H9 (cell line): ENCODE data around the gene EPN3. TPM values are rescaled to one million over a fixed set of nuclear protein-coding genes. Genes with fewer than 3 reads are reported as not detected.

ENCODE experiments used
- DNase-seq: peaks from one replicate; pipeline ENCODE4 v3.0.0-alpha.2; 2017
- H2AFZ ChIP-seq: one replicate; pipeline ENCODE4 v1.6.1; 2013; ENCODE audit warnings: mild to moderate bottlenecking, low read length, control low read depth, moderate library complexity
- H2AK5ac ChIP-seq: 2 replicates; pipeline ENCODE4 v1.6.1; 2013; ENCODE audit warnings: low read length, control low read depth, mixed read lengths; ENCODE audit not compliant: insufficient read length
- H2BK120ac ChIP-seq: one replicate; pipeline ENCODE4 v1.6.1; 2013; ENCODE audit warnings: low read depth, mild to moderate bottlenecking, low read length, control low read depth, inconsistent platforms; ENCODE audit not compliant: poor library complexity, severe bottlenecking
- H2BK12ac ChIP-seq: 2 replicates; pipeline ENCODE4 v1.6.1; 2013; ENCODE audit warnings: low read length, control low read depth, mixed read lengths, low read depth; ENCODE audit not compliant: insufficient read length
- H2BK15ac ChIP-seq: 2 replicates; pipeline ENCODE4 v1.6.1; 2013; ENCODE audit warnings: low read depth, low read length, control low read depth
- H2BK20ac ChIP-seq: one replicate; pipeline ENCODE4 v1.6.1; 2013; ENCODE audit warnings: low read depth, mild to moderate bottlenecking, low read length, control low read depth, inconsistent platforms; ENCODE audit not compliant: poor library complexity, severe bottlenecking
- H2BK5ac ChIP-seq: 2 replicates; pipeline ENCODE4 v1.6.1; 2013; ENCODE audit warnings: low read length, control low read depth, mixed read lengths; ENCODE audit not compliant: insufficient read length
- H3K14ac ChIP-seq: 2 replicates; pipeline ENCODE4 v1.6.1; 2013; ENCODE audit warnings: low read length, control low read depth; ENCODE audit not compliant: insufficient read depth
- H3K18ac ChIP-seq: 2 replicates; pipeline ENCODE4 v1.6.1; 2013; ENCODE audit warnings: low read depth, mild to moderate bottlenecking, mixed read lengths, low read length, control low read depth; ENCODE audit not compliant: insufficient read length
- H3K23ac ChIP-seq: 2 replicates; pipeline ENCODE4 v1.6.1; 2013; ENCODE audit warnings: low read length, control low read depth, mixed read lengths, low read depth; ENCODE audit not compliant: insufficient read length
- H3K23me2 ChIP-seq: 2 replicates; pipeline ENCODE4 v1.6.1; 2013; ENCODE audit warnings: low read depth, mild to moderate bottlenecking, mixed read lengths, low read length, control low read depth; ENCODE audit not compliant: insufficient read length, poor library complexity, severe bottlenecking
- H3K27ac ChIP-seq: 2 replicates; pipeline ENCODE4 v1.5.1; 2013; ENCODE audit warnings: low read length, control low read depth, mixed read lengths, low read depth; ENCODE audit not compliant: insufficient read length
- H3K27me3 ChIP-seq: 2 replicates; pipeline ENCODE4 v1.6.1; 2013; ENCODE audit warnings: low read length, control low read depth, inconsistent platforms; ENCODE audit not compliant: insufficient read depth
- H3K4ac ChIP-seq: 2 replicates; pipeline ENCODE4 v1.6.1; 2013; ENCODE audit warnings: low read depth, mild to moderate bottlenecking, control low read depth, inconsistent platforms, low read length, moderate library complexity
- H3K4me1 ChIP-seq: 2 replicates; pipeline ENCODE4 v1.6.1; 2013; ENCODE audit warnings: low read length, control low read depth, inconsistent platforms; ENCODE audit not compliant: insufficient read depth
- H3K4me2 ChIP-seq: 2 replicates; pipeline ENCODE4 v1.6.1; 2013; ENCODE audit warnings: low read length, control low read depth, mixed read lengths; ENCODE audit not compliant: insufficient read length, insufficient read depth
- H3K56ac ChIP-seq: 2 replicates; pipeline ENCODE4 v1.6.1; 2013; ENCODE audit warnings: low read depth, mild to moderate bottlenecking, mixed read lengths, low read length, control low read depth; ENCODE audit not compliant: insufficient read length
- H3K79me1 ChIP-seq: 2 replicates; pipeline ENCODE4 v1.6.1; 2013; ENCODE audit warnings: low read depth, mild to moderate bottlenecking, moderate library complexity, low read length, control low read depth, inconsistent platforms; ENCODE audit not compliant: insufficient read depth, poor library complexity, severe bottlenecking
- H3K79me2 ChIP-seq: 2 replicates; pipeline ENCODE4 v1.6.1; 2013; ENCODE audit warnings: low read length, control low read depth, inconsistent platforms; ENCODE audit not compliant: insufficient read depth
- H3K9ac ChIP-seq: 2 replicates; pipeline ENCODE4 v1.6.1; 2013; ENCODE audit warnings: low read length, control low read depth, mixed read lengths; ENCODE audit not compliant: insufficient read length; ENCODE audit errors: extremely low read depth
- H3K9me3 ChIP-seq: one replicate; pipeline ENCODE4 v1.6.1; 2013; ENCODE audit warnings: low read depth, low read length, inconsistent platforms; ENCODE audit not compliant: control insufficient read depth
- H3T11ph ChIP-seq: one replicate; pipeline ENCODE4 v1.6.1; 2013; ENCODE audit warnings: mild to moderate bottlenecking, low read length, control low read depth, inconsistent platforms
- H4K20me1 ChIP-seq: one replicate; pipeline ENCODE4 v1.6.1; 2013; ENCODE audit not compliant: control insufficient read depth, insufficient read length, insufficient read depth
- H4K5ac ChIP-seq: 2 replicates; pipeline ENCODE4 v1.6.1; 2013; ENCODE audit warnings: low read depth, mild to moderate bottlenecking, mixed read lengths, low read length, control low read depth; ENCODE audit not compliant: insufficient read length
- H4K8ac ChIP-seq: replicated peaks from 2 replicates; pipeline ENCODE4 v1.6.1; 2013; ENCODE audit warnings: low read length, control low read depth, mixed read lengths, low read depth; ENCODE audit not compliant: insufficient read length
- H4K91ac ChIP-seq: 2 replicates; pipeline ENCODE4 v1.6.1; 2013; ENCODE audit warnings: low read depth, mild to moderate bottlenecking, moderate library complexity, mixed read lengths, low read length, control low read depth; ENCODE audit not compliant: insufficient read length
- H3K27ac Mint-ChIP-seq, 3 experiments: 2 replicates in 2 of 3; 3 replicates in 1 of 3; pipeline ENCODE4 v1.8.0; 2020 to 2021; ENCODE audit warnings: mixed read lengths in 3 of 3, mild to moderate bottlenecking in 1 of 3, moderate library complexity in 1 of 3
- H3K27me3 Mint-ChIP-seq: 2 replicates; pipeline ENCODE4 v1.8.0; 2021; ENCODE audit warnings: low read depth, mild to moderate bottlenecking, moderate library complexity, mixed read lengths
- H3K36me3 Mint-ChIP-seq, 3 experiments: 2 replicates in 2 of 3; 3 replicates in 1 of 3; pipeline ENCODE4 v1.8.0; 2020 to 2021; ENCODE audit warnings: low read depth in 3 of 3, mixed read lengths in 3 of 3; ENCODE audit not compliant: insufficient read depth in 1 of 3
- H3K4me1 Mint-ChIP-seq, 2 experiments: 2 replicates each; pipeline ENCODE4 v1.8.0; 2020; ENCODE audit warnings: mixed read lengths in 2 of 2
- H3K4me3 Mint-ChIP-seq, 2 experiments: 2 replicates in 1 of 2; 3 replicates in 1 of 2; pipeline ENCODE4 v1.8.0; 2020 to 2021; ENCODE audit warnings: mild to moderate bottlenecking in 2 of 2, mixed read lengths in 2 of 2, moderate library complexity in 1 of 2
- H3K9me3 Mint-ChIP-seq, 2 experiments: 2 replicates in 1 of 2; 3 replicates in 1 of 2; pipeline ENCODE4 v1.8.0; 2020; ENCODE audit warnings: mild to moderate bottlenecking in 2 of 2, mixed read lengths in 2 of 2, moderate library complexity in 1 of 2
- CTCF ChIP-seq: fragments of 200-600 bp; sonication (generic); conservative IDR thresholded peaks from 3 replicates; pipeline ENCODE4 v1.8.0; 2021; ENCODE audit warnings: antibody characterized with exemption, mild to moderate bottlenecking
- WGBS: extraction: QIAGEN DNeasy Blood & Tissue Kit; methylation state at CpG from one replicate; pipeline ENCODE4 v1.1.7; 2013; ENCODE audit warnings: missing lambda C conversion rate, low lambda C conversion rate, mixed read lengths; ENCODE audit not compliant: insufficient read length; ENCODE audit errors: extremely low coverage; 5-methylcytosine and 5-hydroxymethylcytosine counted together
- total RNA-seq: library from RNA; stranded (reverse); gene quantifications from 2 replicates; pipeline ENCODE4 v1.2.1, GENCODE V29; 2021

The EPN3 gene
- total RNA-seq, 1 experiment from 2014 or later, result 1.9 TPM

- H3K4me1 ChIP-seq, result peaks cover 3% of the 10 kb centered on the region; the same call in 1 of the 2 replicates
- H2AK5ac ChIP-seq, result no peak overlapping the region
- no peak overlapping the region for H2BK15ac ChIP-seq
- Mint-ChIP-seq H3K27ac (peak overlapping the region in 2 of 3 experiments; percentile 41 to 87; a peak in 2 of 7 replicates), H3K9me3 (no peaks in the 10 kb centered on the region; a peak in 1 of 5 replicates), H3K4me1 (peaks cover 33 to 40% of the 10 kb centered on the region in 2 experiments), H3K27me3 (peaks cover 50% of the 10 kb centered on the region), H3K36me3 (peaks cover 0 to 5% (median 0%) of the 10 kb centered on the region in 3 experiments; a peak in 3 of 7 replicates), H3K4me3 (peak overlapping the region; percentile 65 to 84)
- no peak overlapping the region for H3K56ac ChIP-seq
- H3K9ac ChIP-seq, result no peak overlapping the region
- H2BK5ac ChIP-seq, result no peak overlapping the region
- H3K27ac ChIP-seq, result no peak overlapping the region
- TF ChIP-seq CTCF, result peak; percentile 68
- no peak overlapping the region for H3T11ph ChIP-seq
- WGBS, result no CpG with 5 or more reads among the region's 24 CpGs
- no peaks in the 10 kb centered on the region for H4K20me1 ChIP-seq
- peak; percentile 76 for DNase-seq
- no peak overlapping the region for H4K5ac ChIP-seq
- H3K23me2 ChIP-seq, result peaks cover 17% of the 10 kb centered on the region
- H3K23ac ChIP-seq, result no peak overlapping the region
- H3K4me2 ChIP-seq, result peak overlapping the region; percentile 70
- no peak overlapping the region for H2AFZ ChIP-seq
- no peak overlapping the region for H3K4ac ChIP-seq
- H3K18ac ChIP-seq, result no peak overlapping the region
- H3K14ac ChIP-seq, result no peak overlapping the region
- no peak overlapping the region for H4K91ac ChIP-seq
- no peaks in the 10 kb centered on the region for H3K9me3 ChIP-seq
- H3K79me1 ChIP-seq, result no peaks in the 10 kb centered on the region
- no peak overlapping the region for H4K8ac ChIP-seq
- H2BK120ac ChIP-seq, result no peak overlapping the region
- no peaks in the 10 kb centered on the region; the same call in 1 of the 2 replicates for H3K27me3 ChIP-seq
- no peak overlapping the region for H2BK12ac ChIP-seq
- no peak overlapping the region for H2BK20ac ChIP-seq
- no peaks in the 10 kb centered on the region for H3K79me2 ChIP-seq
These were observed 1.9 kb downstream of the EPN3 start for GRCh38 chr17:50534222-50534978.
